ENCODE measurements around the gene MTHFR.

The MTHFR gene

DNA sequence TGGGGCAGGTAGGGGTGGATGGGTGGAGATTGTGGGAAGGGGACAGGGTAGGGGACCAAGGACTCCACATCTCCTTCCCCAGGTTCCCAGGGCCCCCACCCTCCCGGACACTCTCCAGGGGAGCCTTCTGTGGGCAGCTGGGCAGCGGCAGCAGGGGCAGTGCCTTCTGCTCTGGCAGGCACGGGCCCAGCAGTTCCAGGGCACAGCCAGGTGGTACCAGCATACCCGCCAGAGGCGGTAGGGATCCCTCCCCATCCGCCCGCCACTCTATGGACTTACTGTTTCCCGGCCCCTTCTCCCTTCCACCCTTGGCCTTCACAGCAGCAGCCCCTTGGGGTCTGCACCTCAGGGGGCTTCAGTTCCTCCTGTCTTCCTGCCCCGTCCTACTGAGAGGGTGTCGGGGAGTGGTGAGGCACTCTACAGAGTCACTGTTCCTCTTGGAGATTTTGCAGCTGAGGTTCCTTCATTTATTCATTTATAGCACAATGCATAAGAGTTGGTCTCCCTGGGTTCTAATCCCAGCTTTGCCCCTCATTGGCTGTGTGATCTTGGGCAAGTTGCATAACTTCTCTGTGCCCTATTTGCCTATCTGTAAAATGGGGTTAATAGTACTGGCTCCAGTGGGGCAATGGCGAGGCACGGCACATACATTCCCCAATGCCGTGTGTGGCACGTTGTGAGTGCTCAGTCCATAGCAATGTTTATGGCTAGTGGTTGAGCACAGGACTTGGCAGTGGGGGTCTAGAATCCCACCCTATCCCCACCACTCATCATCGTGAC lies 26.7 kb downstream of the MTHFR start:
- DNase-seq (ENCODE audit: insufficient read length, low spot score) = no peak
- no peak for FAIRE-seq
- TF ChIP-seq, protein P1, sequence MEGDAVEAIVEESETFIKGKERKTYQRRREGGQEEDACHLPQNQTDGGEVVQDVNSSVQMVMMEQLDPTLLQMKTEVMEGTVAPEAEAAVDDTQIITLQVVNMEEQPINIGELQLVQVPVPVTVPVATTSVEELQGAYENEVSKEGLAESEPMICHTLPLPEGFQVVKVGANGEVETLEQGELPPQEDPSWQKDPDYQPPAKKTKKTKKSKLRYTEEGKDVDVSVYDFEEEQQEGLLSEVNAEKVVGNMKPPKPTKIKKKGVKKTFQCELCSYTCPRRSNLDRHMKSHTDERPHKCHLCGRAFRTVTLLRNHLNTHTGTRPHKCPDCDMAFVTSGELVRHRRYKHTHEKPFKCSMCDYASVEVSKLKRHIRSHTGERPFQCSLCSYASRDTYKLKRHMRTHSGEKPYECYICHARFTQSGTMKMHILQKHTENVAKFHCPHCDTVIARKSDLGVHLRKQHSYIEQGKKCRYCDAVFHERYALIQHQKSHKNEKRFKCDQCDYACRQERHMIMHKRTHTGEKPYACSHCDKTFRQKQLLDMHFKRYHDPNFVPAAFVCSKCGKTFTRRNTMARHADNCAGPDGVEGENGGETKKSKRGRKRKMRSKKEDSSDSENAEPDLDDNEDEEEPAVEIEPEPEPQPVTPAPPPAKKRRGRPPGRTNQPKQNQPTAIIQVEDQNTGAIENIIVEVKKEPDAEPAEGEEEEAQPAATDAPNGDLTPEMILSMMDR (IDR thresholded peaks at IDR 0.05; ENCODE audit: insufficient read depth, missing control alignments) = no peak

DNA sequence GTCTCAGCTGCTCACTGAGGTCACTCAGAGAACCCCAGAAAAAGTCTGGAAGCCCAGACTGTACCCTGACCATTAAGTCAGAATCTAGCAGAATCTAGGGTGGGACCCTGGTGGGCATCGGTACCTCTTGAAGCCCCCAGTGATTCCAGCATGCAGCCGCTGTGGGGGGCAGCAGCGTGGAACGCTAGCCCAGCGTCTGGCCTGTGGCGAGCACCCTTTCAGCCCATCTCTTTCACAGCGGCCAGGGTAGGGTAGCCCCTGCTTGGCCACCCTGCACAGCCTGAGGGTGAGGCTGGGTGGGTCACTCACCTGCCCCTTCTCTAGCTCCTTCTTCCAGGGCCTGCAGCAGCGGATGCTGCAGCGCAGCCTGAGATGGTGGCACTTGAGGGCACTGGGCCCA lies 27.4 kb downstream of the MTHFR start:
- FAIRE-seq (no peak), DNase-seq (ENCODE audit: insufficient read length, low spot score) (no peak)
- TF ChIP-seq, protein P1 (IDR thresholded peaks at IDR 0.05; ENCODE audit: insufficient read depth, missing control alignments) = no peak

DNA sequence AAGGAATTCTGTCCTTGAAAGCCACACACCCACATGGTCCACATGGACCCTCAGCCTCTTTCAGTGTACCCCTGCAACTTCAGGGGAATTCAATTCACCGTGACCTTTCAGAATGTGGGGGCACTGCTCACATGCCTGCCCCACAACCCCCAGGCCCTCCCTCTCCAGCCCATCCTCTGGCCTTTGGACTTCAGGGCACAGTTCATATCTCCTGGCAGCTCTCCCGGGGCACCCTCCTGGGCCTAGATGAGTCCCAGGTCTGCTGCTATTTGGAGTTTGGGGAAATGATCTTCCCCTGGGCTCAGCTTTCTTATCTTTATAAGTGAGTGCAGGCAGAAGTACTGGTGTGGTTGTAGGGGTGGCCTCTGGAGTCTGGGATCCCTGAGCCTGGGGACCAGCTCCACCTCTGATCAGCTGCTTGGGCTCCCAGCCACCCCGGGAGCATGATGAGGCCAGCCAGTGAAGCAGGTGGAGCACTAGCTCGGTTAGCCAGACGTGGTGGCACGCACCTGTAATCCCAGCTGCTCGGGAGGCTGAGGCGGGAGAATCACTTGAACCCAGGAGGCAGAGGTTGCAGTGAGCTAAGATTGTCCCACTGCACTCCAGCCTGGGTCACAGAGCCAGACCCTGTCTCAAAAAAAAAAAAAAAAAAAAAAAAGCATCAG lies 28.0 kb downstream of the MTHFR start:
- TF ChIP-seq, protein P1 (IDR thresholded peaks at IDR 0.05; ENCODE audit: insufficient read depth, missing control alignments) = no peak
- DNase-seq (ENCODE audit: insufficient read length, low spot score) (no peak), FAIRE-seq (no peak)

DNA sequence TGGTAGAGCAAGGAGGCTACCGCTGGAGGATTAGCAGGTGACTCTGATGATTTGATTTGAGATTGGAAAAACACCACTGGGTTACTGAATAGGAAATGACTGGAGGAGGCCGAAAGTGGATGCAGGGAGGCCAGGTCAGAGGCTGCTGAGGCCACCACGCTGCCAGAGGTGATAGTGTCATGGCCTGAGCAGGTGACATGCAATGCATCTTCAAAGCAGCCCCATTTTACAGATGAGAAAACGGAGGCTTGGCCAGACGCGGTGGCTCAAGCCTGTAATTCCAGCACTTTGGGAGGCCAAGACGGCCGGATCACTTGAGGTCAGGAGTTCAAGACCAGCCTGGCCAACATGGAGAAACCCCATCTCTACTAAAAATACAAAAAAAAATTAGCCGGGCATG lies 31.0 kb downstream of the MTHFR start:
- TF ChIP-seq, protein P1 (IDR thresholded peaks at IDR 0.05; ENCODE audit: insufficient read depth, missing control alignments) = no peak
- no peak for FAIRE-seq
- DNase-seq (ENCODE audit: insufficient read length, low spot score) = no peak

DNA sequence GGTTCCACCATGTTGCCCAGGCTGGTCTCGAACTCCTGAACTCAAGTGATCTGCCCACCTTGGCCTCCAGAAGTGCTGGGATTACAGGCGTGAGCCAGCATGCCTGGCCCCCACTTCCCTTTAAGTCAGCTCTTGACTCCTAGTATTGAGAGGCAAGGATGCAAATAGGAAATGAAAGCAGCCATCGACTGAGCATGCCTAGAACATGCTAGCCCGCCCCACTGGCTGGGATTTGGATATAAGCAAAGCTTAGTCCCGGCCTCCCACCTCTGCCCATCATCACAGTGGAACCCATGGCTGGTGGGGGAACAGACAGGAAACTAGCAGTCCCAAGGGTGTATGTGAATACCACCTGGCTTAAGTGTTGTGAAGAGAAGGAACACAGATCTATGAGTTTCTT lies 33.3 kb downstream of the MTHFR start:
- DNase-seq (ENCODE audit: insufficient read length, low spot score) = no peak
- no peak for FAIRE-seq
- TF ChIP-seq, protein P1 (IDR thresholded peaks at IDR 0.05; ENCODE audit: insufficient read depth, missing control alignments) = no peak

DNA sequence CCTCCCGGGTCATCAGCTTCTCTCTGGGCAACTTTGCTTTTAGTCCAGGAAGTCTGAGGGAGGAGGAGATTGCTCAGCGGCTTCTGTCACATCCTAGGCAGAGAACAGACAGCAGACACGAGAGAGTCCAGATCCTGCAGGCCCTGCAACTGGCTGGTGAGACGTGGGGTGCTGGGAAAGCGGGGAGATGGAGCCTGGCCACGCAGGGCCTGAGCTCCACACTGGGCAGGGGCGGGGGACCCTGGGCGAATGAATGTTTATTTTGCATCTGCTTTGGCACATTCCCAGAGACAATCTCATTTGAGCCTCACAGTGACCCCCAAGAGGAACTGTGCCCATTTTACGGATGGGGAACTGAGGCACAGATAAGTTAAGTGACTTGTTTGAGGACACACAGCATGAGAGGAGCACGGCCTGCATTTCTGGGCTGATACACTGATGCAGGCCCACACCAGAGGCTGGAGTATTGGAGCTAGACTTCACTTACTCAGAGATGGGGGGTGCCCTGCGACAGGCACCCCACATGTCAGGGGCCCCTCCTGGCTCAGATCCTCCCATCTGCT lies 34.2 kb downstream of the MTHFR start:
- DNase-seq (ENCODE audit: insufficient read length, low spot score) (no peak), FAIRE-seq (no peak)
- TF ChIP-seq, protein P1 (IDR thresholded peaks at IDR 0.05; ENCODE audit: insufficient read depth, missing control alignments) = no peak

DNA sequence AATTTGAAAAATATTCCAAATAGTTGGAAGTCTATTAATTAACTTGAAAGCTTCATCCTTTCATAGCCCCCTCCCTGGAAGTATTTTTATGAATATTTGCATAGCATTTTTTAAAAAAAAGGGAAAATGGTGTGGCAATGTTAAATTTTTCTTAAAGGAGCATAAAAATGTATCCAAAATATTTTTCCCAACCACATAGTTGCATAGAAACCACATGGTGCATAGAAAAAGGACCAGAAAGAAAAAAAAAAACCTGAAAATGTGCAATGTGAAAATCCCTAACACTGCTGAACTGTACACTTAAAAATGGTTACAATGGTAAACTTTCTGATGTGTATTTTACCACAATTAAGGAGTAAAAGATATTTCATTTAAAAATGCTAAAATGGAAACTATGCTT lies 35.8 kb downstream of the MTHFR start:
- TF ChIP-seq, protein P1 (IDR thresholded peaks at IDR 0.05; ENCODE audit: insufficient read depth, missing control alignments) = no peak
- no peak for DNase-seq (ENCODE audit: insufficient read length, low spot score)
- FAIRE-seq = no peak

All from D721Med (cell line).